ENCODE data around the gene WDR37. TPM values are rescaled to one million over a fixed set of nuclear protein-coding genes. Genes with fewer than 3 reads are reported as not detected.

Gene WDR37
- total RNA-seq, 1 experiment from 2014 or later, result 4.5 TPM

GRCh38 chr10:1123972-1124371 is 67.8 kb downstream of the WDR37 start:
- Histone ChIP-seq H3K4me3 (ENCODE audit: low read length) (no peak overlapping the region), H3K9ac (ENCODE audit: low read length) (no peak overlapping the region), H3K27ac (ENCODE audit: low read length) (no peak overlapping the region), H3K9me2 (replicated peaks; ENCODE audit: low read length) (no peaks in the 10 kb centered on the region), H3K4me2 (ENCODE audit: low read length) (no peak overlapping the region), H3K36me3 (ENCODE audit: low read depth, low read length) (no peaks in the 10 kb centered on the region), H4K20me1 (ENCODE audit: low read length) (no peaks in the 10 kb centered on the region), H3K9me3 (ENCODE audit: low read length) (no peaks in the 10 kb centered on the region), H3K4me1 (ENCODE audit: insufficient read depth, low read length) (no peaks in the 10 kb centered on the region), H3K79me2 (ENCODE audit: low read length) (no peaks in the 10 kb centered on the region), H3F3A (ENCODE audit: low read length, unreplicated experiment) (no peaks in the 10 kb centered on the region), H3K27me3 (ENCODE audit: low read length) (no peaks in the 10 kb centered on the region), H2AFZ (ENCODE audit: low read length) (no peak overlapping the region)
- DNase-seq, result no peak
- BruUV-seq (replicated peaks), result no TSS peak
- ATAC-seq, result no peak
- ChIA-PET CTCF (no interaction called here), POLR2A (ENCODE audit: unreplicated experiment) (no interaction called here)
- intact Hi-C loops (cut with micrococcal nuclease), result no loop called here
- TF ChIP-seq CTCF (conservative IDR thresholded peaks at IDR 0.05; ENCODE audit: low read depth, low read length) (no peak), EZH2 (IDR thresholded peaks at IDR 0.05; ENCODE audit: low read length, unreplicated experiment) (no peak), EZH2phosphoT487 (IDR thresholded peaks at IDR 0.05; ENCODE audit: borderline replicate concordance, low read length) (no peak)

DNA sequence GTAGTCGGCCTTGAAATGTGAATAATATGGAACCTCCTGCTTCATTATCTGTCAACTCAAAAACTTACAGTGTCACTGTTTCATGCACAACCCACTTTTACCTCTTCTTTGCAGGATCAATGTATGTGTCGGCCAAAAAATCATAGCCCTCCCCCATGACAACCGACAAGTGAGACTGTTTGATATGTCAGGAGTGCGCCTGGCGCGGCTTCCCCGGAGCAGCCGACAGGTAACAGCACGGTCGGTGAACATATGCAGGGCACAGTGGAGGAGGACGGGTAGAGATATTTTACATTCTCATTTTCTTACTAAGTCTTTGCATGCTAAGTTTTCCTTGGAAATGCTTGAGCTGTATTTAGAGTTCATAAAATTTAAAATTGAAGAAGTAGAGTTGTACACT is 68.6 kb downstream of the WDR37 start:
- Histone ChIP-seq H3K4me2 (ENCODE audit: low read length) (no peak overlapping the region), H3K9ac (ENCODE audit: low read length) (no peak overlapping the region), H3K36me3 (ENCODE audit: low read depth, low read length) (no peaks in the 10 kb centered on the region), H3F3A (ENCODE audit: low read length, unreplicated experiment) (no peaks in the 10 kb centered on the region), H3K4me3 (ENCODE audit: low read length) (no peak overlapping the region), H4K20me1 (ENCODE audit: low read length) (no peaks in the 10 kb centered on the region), H3K79me2 (ENCODE audit: low read length) (no peaks in the 10 kb centered on the region), H3K27me3 (ENCODE audit: low read length) (no peaks in the 10 kb centered on the region), H3K9me3 (ENCODE audit: low read length) (no peaks in the 10 kb centered on the region), H3K4me1 (ENCODE audit: insufficient read depth, low read length) (no peaks in the 10 kb centered on the region), H3K27ac (ENCODE audit: low read length) (no peak overlapping the region), H3K9me2 (replicated peaks; ENCODE audit: low read length) (no peaks in the 10 kb centered on the region), H2AFZ (ENCODE audit: low read length) (no peak overlapping the region)
- no TSS peak for BruUV-seq (replicated peaks)
- intact Hi-C loops (cut with micrococcal nuclease), result no loop called here
- no peak for ATAC-seq
- ChIA-PET CTCF (no interaction called here), POLR2A (ENCODE audit: unreplicated experiment) (no interaction called here)
- TF ChIP-seq CTCF (conservative IDR thresholded peaks at IDR 0.05; ENCODE audit: low read depth, low read length), result no peak
- no peak for TF ChIP-seq EZH2 (IDR thresholded peaks at IDR 0.05; ENCODE audit: low read length, unreplicated experiment)
- no peak for TF ChIP-seq EZH2phosphoT487 (IDR thresholded peaks at IDR 0.05; ENCODE audit: borderline replicate concordance, low read length)
- no peak for DNase-seq

- CTCF ChIA-PET, result no interaction called here
- H3K36me3 ChIP-seq (ENCODE audit: low read depth, low read length), result no peaks in the 10 kb centered on the region
- intact Hi-C loops (cut with micrococcal nuclease), result no loop called here
Observed at GRCh38 chr10:1126461-1126860, 70.3 kb downstream of the WDR37 start.

More at GRCh38 chr10:1126461-1126860, 70.3 kb downstream of the WDR37 start:
- no peak for ATAC-seq
- POLR2A ChIA-PET (ENCODE audit: unreplicated experiment), result no interaction called here
- no peaks in the 10 kb centered on the region for H3K4me1 ChIP-seq (ENCODE audit: insufficient read depth, low read length)
- BruUV-seq (replicated peaks), result no TSS peak
- H3K9ac ChIP-seq (ENCODE audit: low read length), result no peak overlapping the region
- no peak overlapping the region for H3K4me3 ChIP-seq (ENCODE audit: low read length)
- no peaks in the 10 kb centered on the region for H3K27me3 ChIP-seq (ENCODE audit: low read length)
- H3K9me2 ChIP-seq (replicated peaks; ENCODE audit: low read length), result no peaks in the 10 kb centered on the region
- no peaks in the 10 kb centered on the region for H4K20me1 ChIP-seq (ENCODE audit: low read length)
- H3K27ac ChIP-seq (ENCODE audit: low read length), result no peak overlapping the region
- H3F3A ChIP-seq (ENCODE audit: low read length, unreplicated experiment), result no peaks in the 10 kb centered on the region
- no peak overlapping the region for H2AFZ ChIP-seq (ENCODE audit: low read length)
- H3K79me2 ChIP-seq (ENCODE audit: low read length), result no peaks in the 10 kb centered on the region
- TF ChIP-seq EZH2 (IDR thresholded peaks at IDR 0.05; ENCODE audit: low read length, unreplicated experiment) (no peak), CTCF (conservative IDR thresholded peaks at IDR 0.05; ENCODE audit: low read depth, low read length) (no peak), EZH2phosphoT487 (IDR thresholded peaks at IDR 0.05; ENCODE audit: borderline replicate concordance, low read length) (no peak)
- no peaks in the 10 kb centered on the region for H3K9me3 ChIP-seq (ENCODE audit: low read length)
- DNase-seq, result no peak
- H3K4me2 ChIP-seq (ENCODE audit: low read length), result no peak overlapping the region
